Neural progenitor cell (in vitro differentiated cells): ENCODE measurements around the gene TGM4. TPM values are rescaled to one million over a fixed set of nuclear protein-coding genes. Genes with fewer than 3 reads are reported as not detected.
A peak's percentile ranks its signal among the peaks of the same experiment; 100 is the strongest.

Experiments used
- DNase-seq: peaks from one replicate; pipeline ENCODE4 v3.0.0-alpha.2; 2016; ENCODE audit warnings: low spot score
- H2AFZ ChIP-seq: fragments of 200-600 bp; sonication (generic); replicated peaks from 2 replicates; pipeline ENCODE4 v1.6.1; 2016; ENCODE audit warnings: antibody characterized with exemption
- H3F3A ChIP-seq: fragments of 200-600 bp; sonication (generic); 2 replicates; pipeline ENCODE4 v1.6.1; 2016; ENCODE audit warnings: antibody characterized with exemption, low read depth
- H3K27ac ChIP-seq: fragments of 200-600 bp; sonication (generic); 2 replicates; pipeline ENCODE4 v1.5.1; 2016; ENCODE audit warnings: mild to moderate bottlenecking
- H3K27me3 ChIP-seq: fragments of 200-600 bp; sonication (generic); 2 replicates; pipeline ENCODE4 v1.6.1; 2016; ENCODE audit warnings: mild to moderate bottlenecking, moderate library complexity
- H3K36me3 ChIP-seq: fragments of 200-600 bp; sonication (generic); 2 replicates; pipeline ENCODE4 v1.5.1; 2016
- H3K4me1 ChIP-seq: fragments of 200-600 bp; sonication (generic); 2 replicates; pipeline ENCODE4 v1.6.1; 2016; ENCODE audit warnings: mixed run types
- H3K4me2 ChIP-seq: fragments of 200-600 bp; sonication (generic); 2 replicates; pipeline ENCODE4 v1.6.1; 2016
- H3K4me3 ChIP-seq: fragments of 200-600 bp; sonication (generic); 2 replicates; pipeline ENCODE4 v1.5.1; 2016
- H3K79me2 ChIP-seq: fragments of 200-600 bp; sonication (generic); 2 replicates; pipeline ENCODE4 v1.6.1; 2016; ENCODE audit warnings: low read depth
- H3K9ac ChIP-seq: fragments of 200-600 bp; sonication (generic); 2 replicates; pipeline ENCODE4 v1.6.1; 2016
- H3K9me3 ChIP-seq: fragments of 200-600 bp; sonication (generic); 2 replicates; pipeline ENCODE4 v1.5.1; 2016; ENCODE audit warnings: low read depth
- H4K20me1 ChIP-seq: fragments of 200-600 bp; sonication (generic); 2 replicates; pipeline ENCODE4 v1.6.1; 2016; ENCODE audit warnings: low read depth
- H3K27ac Mint-ChIP-seq: 3 replicates; pipeline ENCODE4 v1.8.0; 2021; ENCODE audit warnings: mixed read lengths
- H3K27me3 Mint-ChIP-seq: 2 replicates; pipeline ENCODE4 v1.8.0; 2022; ENCODE audit warnings: low read depth, mild to moderate bottlenecking, inconsistent platforms, moderate library complexity, mixed read lengths; ENCODE audit not compliant: insufficient read depth
- H3K36me3 Mint-ChIP-seq: 3 replicates; pipeline ENCODE4 v1.8.0; 2021; ENCODE audit warnings: mixed read lengths
- H3K4me1 Mint-ChIP-seq: 3 replicates; pipeline ENCODE4 v1.8.0; 2021; ENCODE audit warnings: mixed read lengths
- H3K4me3 Mint-ChIP-seq: 3 replicates; pipeline ENCODE4 v1.8.0; 2021; ENCODE audit warnings: mild to moderate bottlenecking, moderate library complexity, mixed read lengths
- H3K9me3 Mint-ChIP-seq: 3 replicates; pipeline ENCODE4 v1.8.0; 2020; ENCODE audit warnings: mixed read lengths
- EZH2 ChIP-seq: fragments of 200-600 bp; sonication (generic); IDR thresholded peaks from 2 replicates; pipeline ENCODE4 v1.6.1; 2017; ENCODE audit warnings: antibody characterized with exemption, mild to moderate bottlenecking, moderate library complexity
- EZH2phosphoT487 ChIP-seq: fragments of 200-600 bp; sonication (generic); IDR thresholded peaks from 2 replicates; pipeline ENCODE4 v1.6.1; 2017; ENCODE audit warnings: antibody characterized with exemption
- total RNA-seq: library from RNA; depleted of rRNA; stranded (reverse); fragments of >200 nt; gene quantifications from 2 replicates; pipeline ENCODE4 v1.2.3, GENCODE V29; 2015; ENCODE audit warnings: low replicate concordance
- TF ChIP-seq, protein P1 (sequence below): fragments of 200-600 bp; sonication (generic); IDR thresholded peaks from 2 replicates; pipeline ENCODE4 v1.5.1; 2017; ENCODE audit warnings: antibody characterized with exemption, mild to moderate bottlenecking

Gene TGM4
- total RNA-seq, 1 donor from 2014 or later = 0.04 TPM

GRCh38 chr3:44906997-44907396 lies 32.6 kb downstream of the TGM4 start:
- TF ChIP-seq EZH2 (no peak), EZH2phosphoT487 (no peak)
- TF ChIP-seq, protein P1, sequence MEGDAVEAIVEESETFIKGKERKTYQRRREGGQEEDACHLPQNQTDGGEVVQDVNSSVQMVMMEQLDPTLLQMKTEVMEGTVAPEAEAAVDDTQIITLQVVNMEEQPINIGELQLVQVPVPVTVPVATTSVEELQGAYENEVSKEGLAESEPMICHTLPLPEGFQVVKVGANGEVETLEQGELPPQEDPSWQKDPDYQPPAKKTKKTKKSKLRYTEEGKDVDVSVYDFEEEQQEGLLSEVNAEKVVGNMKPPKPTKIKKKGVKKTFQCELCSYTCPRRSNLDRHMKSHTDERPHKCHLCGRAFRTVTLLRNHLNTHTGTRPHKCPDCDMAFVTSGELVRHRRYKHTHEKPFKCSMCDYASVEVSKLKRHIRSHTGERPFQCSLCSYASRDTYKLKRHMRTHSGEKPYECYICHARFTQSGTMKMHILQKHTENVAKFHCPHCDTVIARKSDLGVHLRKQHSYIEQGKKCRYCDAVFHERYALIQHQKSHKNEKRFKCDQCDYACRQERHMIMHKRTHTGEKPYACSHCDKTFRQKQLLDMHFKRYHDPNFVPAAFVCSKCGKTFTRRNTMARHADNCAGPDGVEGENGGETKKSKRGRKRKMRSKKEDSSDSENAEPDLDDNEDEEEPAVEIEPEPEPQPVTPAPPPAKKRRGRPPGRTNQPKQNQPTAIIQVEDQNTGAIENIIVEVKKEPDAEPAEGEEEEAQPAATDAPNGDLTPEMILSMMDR = no peak
- no peak for DNase-seq
- H3K4me1 Mint-ChIP-seq = peaks cover 13% of the 10 kb centered on the region
- no peak overlapping the region for H3K9ac ChIP-seq
- peaks cover 2% of the 10 kb centered on the region for H3K9me3 Mint-ChIP-seq
- H3K36me3 Mint-ChIP-seq = no peaks in the 10 kb centered on the region
- peak overlapping the region; percentile 32 for H3K27ac Mint-ChIP-seq
- H3K4me3 ChIP-seq = no peak overlapping the region
- no peaks in the 10 kb centered on the region for H3F3A ChIP-seq
- no peak overlapping the region for H2AFZ ChIP-seq
- H3K4me1 ChIP-seq = no peaks in the 10 kb centered on the region
- H3K79me2 ChIP-seq = no peaks in the 10 kb centered on the region
- H3K9me3 ChIP-seq = no peaks in the 10 kb centered on the region
- H4K20me1 ChIP-seq = no peaks in the 10 kb centered on the region
- no peak overlapping the region for H3K4me2 ChIP-seq
- peaks cover 2% of the 10 kb centered on the region for H3K27me3 Mint-ChIP-seq
- no peak overlapping the region for H3K4me3 Mint-ChIP-seq
- no peak overlapping the region for H3K27ac ChIP-seq
- H3K27me3 ChIP-seq = no peaks in the 10 kb centered on the region
- H3K36me3 ChIP-seq = no peaks in the 10 kb centered on the region

GRCh38 chr3:44907612-44908011 lies 33.2 kb downstream of the TGM4 start:
- no peak for DNase-seq
- TF ChIP-seq, protein P1 = no peak
- TF ChIP-seq EZH2phosphoT487 = no peak
- TF ChIP-seq EZH2 = no peak
- no peaks in the 10 kb centered on the region for H3K9me3 ChIP-seq
- Mint-ChIP-seq H3K27me3 (peaks cover 2% of the 10 kb centered on the region), H3K27ac (no peak overlapping the region), H3K4me1 (peaks cover 12% of the 10 kb centered on the region), H3K4me3 (peak overlapping the region; percentile 14), H3K36me3 (no peaks in the 10 kb centered on the region), H3K9me3 (peaks cover 2% of the 10 kb centered on the region)
- H3K79me2 ChIP-seq = no peaks in the 10 kb centered on the region
- H4K20me1 ChIP-seq = no peaks in the 10 kb centered on the region
- H3K4me3 ChIP-seq = no peak overlapping the region
- no peaks in the 10 kb centered on the region for H3K36me3 ChIP-seq
- H3K4me2 ChIP-seq = no peak overlapping the region
- H2AFZ ChIP-seq = no peak overlapping the region
- no peaks in the 10 kb centered on the region for H3K27me3 ChIP-seq
- H3K4me1 ChIP-seq = no peaks in the 10 kb centered on the region
- H3F3A ChIP-seq = no peaks in the 10 kb centered on the region
- H3K27ac ChIP-seq = no peak overlapping the region
- H3K9ac ChIP-seq = no peak overlapping the region

- H3K27ac ChIP-seq = no peak overlapping the region
- Mint-ChIP-seq H3K27ac (no peak overlapping the region), H3K4me3 (no peak overlapping the region), H3K36me3 (no peaks in the 10 kb centered on the region), H3K9me3 (peaks cover 2% of the 10 kb centered on the region), H3K4me1 (peaks cover 11% of the 10 kb centered on the region), H3K27me3 (peaks cover 2% of the 10 kb centered on the region)
- no peak overlapping the region for H3K4me3 ChIP-seq
- no peaks in the 10 kb centered on the region for H3K36me3 ChIP-seq
- H3K27me3 ChIP-seq = no peaks in the 10 kb centered on the region
- TF ChIP-seq EZH2phosphoT487 (no peak), EZH2 (no peak)
- TF ChIP-seq, protein P1 = no peak
- H3K9ac ChIP-seq = no peak overlapping the region
- no peaks in the 10 kb centered on the region for H3K9me3 ChIP-seq
- H4K20me1 ChIP-seq = no peaks in the 10 kb centered on the region
- no peak for DNase-seq
- H3K4me1 ChIP-seq = no peaks in the 10 kb centered on the region
- H3K4me2 ChIP-seq = no peak overlapping the region
- H3F3A ChIP-seq = no peaks in the 10 kb centered on the region
- H2AFZ ChIP-seq = no peak overlapping the region
- no peaks in the 10 kb centered on the region for H3K79me2 ChIP-seq
Measured at GRCh38 chr3:44909063-44909462, 34.7 kb downstream of the TGM4 start.
